Erythroblast (primary cell): ENCODE results near the gene CHP1.

ENCODE experiments used
- GATA1 ChIP-seq: IDR thresholded peaks from 2 replicates; pipeline ENCODE4 v1.6.1; 2011; ENCODE audit warnings: low read depth, mild to moderate bottlenecking, control low read depth, low read length, moderate library complexity
- POLR2A ChIP-seq: IDR thresholded peaks from 2 replicates; pipeline ENCODE4 v1.6.1; 2011; ENCODE audit warnings: mild to moderate bottlenecking, low read length

DNA sequence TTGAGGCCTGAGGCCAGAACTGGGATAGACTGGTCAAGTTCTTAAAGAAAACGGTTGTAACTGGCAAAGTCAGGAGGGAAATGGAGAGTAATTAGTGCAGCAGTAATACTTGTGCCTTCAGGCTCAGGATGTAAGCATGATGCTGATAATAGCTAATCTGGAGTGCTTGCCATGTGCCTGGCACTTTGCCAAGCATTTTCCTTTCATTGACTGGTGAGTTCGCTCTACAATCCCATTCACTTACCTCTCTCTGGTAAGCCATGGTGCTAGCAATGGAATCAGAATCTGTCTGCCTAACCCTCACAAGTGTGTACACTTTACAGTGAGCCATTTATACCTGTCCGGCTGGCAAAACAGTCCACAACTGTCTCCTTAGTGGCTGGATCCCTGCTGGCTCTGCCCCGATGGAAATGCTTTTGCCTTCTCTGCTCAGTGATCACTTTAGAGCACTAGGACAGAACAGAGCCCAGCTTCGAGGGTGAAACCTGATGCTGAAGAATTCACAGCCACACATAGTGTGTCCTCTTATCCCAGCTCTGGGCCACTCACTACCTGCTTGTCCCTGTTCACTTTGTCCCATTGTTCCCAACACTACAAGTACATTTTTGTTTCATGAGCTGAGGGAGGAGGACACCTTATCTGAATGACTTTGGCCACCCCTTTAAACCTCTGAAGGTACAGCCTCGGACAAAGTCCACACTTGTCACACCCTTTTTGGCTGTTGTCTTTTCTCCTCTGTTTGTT is 10.3 kb downstream of the CHP1 start:
- TF ChIP-seq GATA1 = no peak
- TF ChIP-seq POLR2A = no peak
